ENCODE results near the gene GPATCH1.
A peak's percentile ranks its signal among the peaks of the same experiment; 100 is the strongest.

GRCh38 chr19:33159149-33159548 is 78.2 kb downstream of the GPATCH1 start:
- TF ChIP-seq CTCF (tag by site-specific recombination; IDR thresholded peaks at IDR 0.05) (no peak), ZNF792 (tag by site-specific recombination; IDR thresholded peaks at IDR 0.05) (no peak), ZBTB17 (tag by site-specific recombination; IDR thresholded peaks at IDR 0.05) (no peak), ZNF302 (tag by site-specific recombination; IDR thresholded peaks at IDR 0.05; ENCODE audit: low read depth) (peak; percentile 85; the same call in 1 of the 2 replicates), ZFP41 (tag by site-specific recombination; IDR thresholded peaks at IDR 0.05; ENCODE audit: borderline replicate concordance) (no peak), BCL11A (tag by site-specific recombination; IDR thresholded peaks at IDR 0.05; ENCODE audit: low read depth) (peak; percentile 45; the same call in 1 of the 2 replicates), REST (tag by site-specific recombination; IDR thresholded peaks at IDR 0.05) (peak; percentile 91), IKZF3 (tag by site-specific recombination; IDR thresholded peaks at IDR 0.05) (no peak), ZBTB44 (tag by site-specific recombination; IDR thresholded peaks at IDR 0.05) (no peak)
